Measurements from ENCODE around the gene SNTB2. TPM values are rescaled to one million over a fixed set of nuclear protein-coding genes. Genes with fewer than 3 reads are reported as not detected.

Gene SNTB2
- total and polyA plus RNA-seq, 10 of the 15 experiments (the other 5 are each of a cell fraction or from before 2014, with no cell fraction given) = 1.2 to 15.7 (median 5.0) TPM

GRCh38 chr16:69267633-69268032, 80.7 kb downstream of the SNTB2 start:
- Histone ChIP-seq H2AFZ (ENCODE audit: control insufficient read depth, low read depth, low read length) (no peak overlapping the region), H4K20me1 (ENCODE audit: control insufficient read depth, insufficient read depth) (no peaks in the 10 kb centered on the region), H3K9me3 (replicated peaks; ENCODE audit: control insufficient read depth, insufficient read depth, low read length) (no peaks in the 10 kb centered on the region), H3K36me3 (ENCODE audit: control insufficient read depth in 2 of 2, insufficient read depth in 2 of 2, low read length in 1 of 2) (0 out of 4 replicates have a peak, but pooled peaks cover 0 to 6% of the 10 kb centered on the region in 2 experiments), H3K4me3 (no peak overlapping the region), H3K79me2 (ENCODE audit: control insufficient read depth, insufficient read depth, low read length) (no peaks in the 10 kb centered on the region), H3K9ac (ENCODE audit: control insufficient read depth, insufficient read depth, low read length) (no peak overlapping the region), H3K27ac (ENCODE audit: control insufficient read depth, insufficient read depth) (no peak overlapping the region), H3K4me2 (ENCODE audit: control insufficient read depth, insufficient read depth) (no peak overlapping the region), H3K27me3 (replicated peaks in 1 of 2; ENCODE audit: control insufficient read depth in 2 of 2, insufficient read depth in 2 of 2, low read length in 1 of 2) (no peaks in the 10 kb centered on the region), H3K4me1 (ENCODE audit: control insufficient read depth, insufficient read depth, low read length) (no peaks in the 10 kb centered on the region)
- ATAC-seq (no peak), DNase-seq (ENCODE audit: low read depth, low spot score) (no peak), FAIRE-seq (no peak)
- no TSS peak for BruUV-seq (replicated peaks)
- TF ChIP-seq HDAC2 (IDR thresholded peaks at IDR 0.05) = no peak
- TF ChIP-seq IKZF2 (IDR thresholded peaks at IDR 0.05) = no peak
- TF ChIP-seq RAD51 (IDR thresholded peaks at IDR 0.05) = no peak
- no peak for TF ChIP-seq CBX3 (IDR thresholded peaks at IDR 0.05; ENCODE audit: borderline replicate concordance, low read depth)
- no peak for TF ChIP-seq KDM1A (IDR thresholded peaks at IDR 0.05; ENCODE audit: borderline replicate concordance)
- CTCF ChIA-PET = no interaction called here
- SMC1A ChIA-PET (ENCODE audit: uncharacterized antibody, unreplicated experiment) = interaction anchor here (1.7 kb wide), 1 partner anchor 10 kb away, joined by 5 read pairs; no protein-coding TSS in a partner anchor
- POLR2A ChIA-PET = no interaction called here
- intact Hi-C loops (cut with micrococcal nuclease; ENCODE audit: unreplicated experiment) = no loop called here
- RAD21 ChIA-PET (ENCODE audit: unreplicated experiment) = no interaction called here
- in situ Hi-C loops (cut with MboI) = no loop called here
- 97% methylated on average over 4 of the region's 4 CpGs for WGBS (ENCODE audit: insufficient coverage, insufficient replicate concordance, low lambda C conversion rate, missing lambda C conversion rate)

GRCh38 chr16:69270395-69270794, 83.4 kb downstream of the SNTB2 start:
- Histone ChIP-seq H3K4me3 (no peak overlapping the region), H3K27ac (ENCODE audit: control insufficient read depth, insufficient read depth) (no peak overlapping the region), H3K4me1 (ENCODE audit: control insufficient read depth, insufficient read depth, low read length) (no peaks in the 10 kb centered on the region), H3K36me3 (ENCODE audit: control insufficient read depth in 2 of 2, insufficient read depth in 2 of 2, low read length in 1 of 2) (peaks cover 0 to 11% of the 10 kb centered on the region in 2 experiments; a peak in 1 of 4 replicates), H2AFZ (ENCODE audit: control insufficient read depth, low read depth, low read length) (no peak overlapping the region), H3K79me2 (ENCODE audit: control insufficient read depth, insufficient read depth, low read length) (no peaks in the 10 kb centered on the region), H3K9me3 (replicated peaks; ENCODE audit: control insufficient read depth, insufficient read depth, low read length) (no peaks in the 10 kb centered on the region), H3K9ac (ENCODE audit: control insufficient read depth, insufficient read depth, low read length) (no peak overlapping the region), H3K27me3 (replicated peaks in 1 of 2; ENCODE audit: control insufficient read depth in 2 of 2, insufficient read depth in 2 of 2, low read length in 1 of 2) (no peaks in the 10 kb centered on the region), H4K20me1 (ENCODE audit: control insufficient read depth, insufficient read depth) (no peaks in the 10 kb centered on the region), H3K4me2 (ENCODE audit: control insufficient read depth, insufficient read depth) (no peak overlapping the region)
- ChIA-PET RAD21 (ENCODE audit: unreplicated experiment) (no interaction called here), SMC1A (ENCODE audit: uncharacterized antibody, unreplicated experiment) (interaction anchor here (0.6 to 1.8 kb wide), 4 partner anchors 8 to 838 kb away, joined by 3 to 5 read pairs (median 3); no protein-coding TSS in a partner anchor), POLR2A (interaction anchor here (0.6 kb wide), 1 partner anchor 85 kb away, joined by 3 read pairs; no protein-coding TSS in a partner anchor), CTCF (no interaction called here)
- intact Hi-C loops (cut with micrococcal nuclease; ENCODE audit: unreplicated experiment) (no loop called here), in situ Hi-C loops (cut with MboI) (no loop called here)
- TF ChIP-seq MYB (IDR thresholded peaks at IDR 0.05; ENCODE audit: borderline replicate concordance, low read depth, low read length) (no peak), HDAC2 (IDR thresholded peaks at IDR 0.05) (no peak), CHD2 (IDR thresholded peaks at IDR 0.05; ENCODE audit: borderline replicate concordance, low read depth, low read length) (no peak)
- FAIRE-seq (no peak), ATAC-seq (no peak), DNase-seq (ENCODE audit: low read depth, low spot score) (no peak)
- WGBS (ENCODE audit: insufficient coverage, insufficient replicate concordance, low lambda C conversion rate, missing lambda C conversion rate) = 98% methylated on average over 3 of the region's 3 CpGs
- BruUV-seq (replicated peaks) = no TSS peak
